Calu3 (cell line): ENCODE data around the gene MYADML2. TPM values are rescaled to one million over a fixed set of nuclear protein-coding genes. Genes with fewer than 3 reads are reported as not detected.

Experiments
- BruUV-seq: library from RNA; stranded (reverse); fragments of 400-500 nt; replicated peaks from 2 replicates; lab custom pipeline; 2021; lab: Mats Ljungman, UMichigan
- CTCF ChIA-PET: fragments of 300-600 bp; sonication (Branson Sonifier 250); formaldehyde crosslinking; loops from one replicate; lab custom pipeline; 2022; ENCODE audit warnings: antibody characterized with exemption; lab: Charles Lee
- DNase-seq: peaks from one replicate; pipeline ENCODE4 v3.0.0; 2022
- H3K27ac Mint-ChIP-seq: one replicate; pipeline ENCODE4 v1.8.0; 2022; ENCODE audit warnings: mixed read lengths; ENCODE audit not compliant: unreplicated experiment
- H3K27me3 Mint-ChIP-seq: one replicate; pipeline ENCODE4 v1.8.0; 2022; ENCODE audit warnings: mixed read lengths; ENCODE audit not compliant: unreplicated experiment
- H3K36me3 Mint-ChIP-seq: one replicate; pipeline ENCODE4 v1.8.0; 2022; ENCODE audit warnings: mild to moderate bottlenecking, moderate library complexity, mixed read lengths; ENCODE audit not compliant: insufficient read depth, unreplicated experiment
- H3K4me1 Mint-ChIP-seq: one replicate; pipeline ENCODE4 v1.8.0; 2022; ENCODE audit warnings: mild to moderate bottlenecking, low read depth, mixed read lengths; ENCODE audit not compliant: unreplicated experiment
- H3K4me3 Mint-ChIP-seq: one replicate; pipeline ENCODE4 v1.8.0; 2022; ENCODE audit warnings: mild to moderate bottlenecking, low read depth, moderate library complexity, mixed read lengths; ENCODE audit not compliant: unreplicated experiment
- H3K9me3 Mint-ChIP-seq: one replicate; pipeline ENCODE4 v1.8.0; 2022; ENCODE audit warnings: low read depth, mixed read lengths; ENCODE audit not compliant: unreplicated experiment
- intact Hi-C: fragments of 100-400 bp; cut with micrococcal nuclease; formaldehyde crosslinking; loops from one replicate; pipeline ENCODE4 v1.10.0; 2022; ENCODE audit not compliant: unreplicated experiment
- total RNA-seq: library from RNA; stranded (reverse); gene quantifications from 2 replicates; pipeline ENCODE4 v1.2.3, GENCODE V29; 2022
- TF ChIP-seq, protein P1 (sequence below): fragments of 200-600 bp; IDR thresholded peaks from one replicate; pipeline ENCODE4 v1.8.0; 2022; ENCODE audit warnings: antibody characterized with exemption; ENCODE audit not compliant: unreplicated experiment

Gene MYADML2
- total RNA-seq, 1 experiment from 2014 or later, result not detected

DNA sequence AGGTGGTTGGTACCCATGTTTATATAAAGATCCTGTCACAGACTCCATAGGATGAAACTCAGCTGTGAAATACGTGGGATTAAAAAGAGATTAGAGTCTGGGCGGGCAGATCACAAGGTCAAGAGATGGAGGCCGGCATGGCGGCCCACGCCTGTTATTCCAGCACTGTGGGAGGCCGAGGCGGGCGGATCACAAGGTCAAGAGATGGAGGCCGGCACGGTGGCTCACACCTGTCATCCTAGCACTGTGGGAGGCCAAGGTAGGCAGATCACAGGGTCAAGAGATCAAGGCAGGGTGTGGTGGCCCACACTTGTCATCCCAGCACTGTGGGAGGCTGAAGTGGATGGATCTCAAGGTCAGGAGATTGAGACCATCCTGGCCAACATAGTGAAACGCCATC lies 51.6 kb downstream of the MYADML2 start:
- no peaks in the 10 kb centered on the region for H3K9me3 Mint-ChIP-seq
- no peaks in the 10 kb centered on the region for H3K4me1 Mint-ChIP-seq
- H3K36me3 Mint-ChIP-seq, result peaks cover 62% of the 10 kb centered on the region
- H3K27me3 Mint-ChIP-seq, result peaks cover 2% of the 10 kb centered on the region
- CTCF ChIA-PET, result no interaction called here
- TF ChIP-seq, protein P1, sequence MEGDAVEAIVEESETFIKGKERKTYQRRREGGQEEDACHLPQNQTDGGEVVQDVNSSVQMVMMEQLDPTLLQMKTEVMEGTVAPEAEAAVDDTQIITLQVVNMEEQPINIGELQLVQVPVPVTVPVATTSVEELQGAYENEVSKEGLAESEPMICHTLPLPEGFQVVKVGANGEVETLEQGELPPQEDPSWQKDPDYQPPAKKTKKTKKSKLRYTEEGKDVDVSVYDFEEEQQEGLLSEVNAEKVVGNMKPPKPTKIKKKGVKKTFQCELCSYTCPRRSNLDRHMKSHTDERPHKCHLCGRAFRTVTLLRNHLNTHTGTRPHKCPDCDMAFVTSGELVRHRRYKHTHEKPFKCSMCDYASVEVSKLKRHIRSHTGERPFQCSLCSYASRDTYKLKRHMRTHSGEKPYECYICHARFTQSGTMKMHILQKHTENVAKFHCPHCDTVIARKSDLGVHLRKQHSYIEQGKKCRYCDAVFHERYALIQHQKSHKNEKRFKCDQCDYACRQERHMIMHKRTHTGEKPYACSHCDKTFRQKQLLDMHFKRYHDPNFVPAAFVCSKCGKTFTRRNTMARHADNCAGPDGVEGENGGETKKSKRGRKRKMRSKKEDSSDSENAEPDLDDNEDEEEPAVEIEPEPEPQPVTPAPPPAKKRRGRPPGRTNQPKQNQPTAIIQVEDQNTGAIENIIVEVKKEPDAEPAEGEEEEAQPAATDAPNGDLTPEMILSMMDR, result no peak
- BruUV-seq, result no TSS peak
- no peak overlapping the region for H3K4me3 Mint-ChIP-seq
- intact Hi-C loops, result no loop called here
- no peak for DNase-seq
- H3K27ac Mint-ChIP-seq, result no peak overlapping the region

DNA sequence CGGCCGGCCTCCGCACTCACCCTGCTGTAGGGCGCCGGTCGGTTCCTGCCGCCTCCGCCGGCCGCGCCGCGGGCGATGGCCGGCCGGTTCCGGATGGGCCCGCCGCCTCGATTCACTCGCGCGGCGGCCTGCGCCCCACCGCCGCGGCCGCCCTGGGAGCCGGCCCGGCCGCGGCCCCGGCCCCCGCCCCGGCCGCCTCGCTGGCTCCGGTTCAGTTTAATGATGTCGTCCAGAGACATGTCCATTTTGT lies 55.8 kb downstream of the MYADML2 start:
- Mint-ChIP-seq H3K36me3 (peaks cover 90% of the 10 kb centered on the region), H3K9me3 (no peaks in the 10 kb centered on the region), H3K4me3 (peak overlapping the region; percentile 92), H3K4me1 (no peaks in the 10 kb centered on the region), H3K27me3 (no peaks in the 10 kb centered on the region), H3K27ac (peak overlapping the region; percentile 93)
- intact Hi-C loops, result no loop called here
- no TSS peak for BruUV-seq
- TF ChIP-seq, protein P1, result no peak
- DNase-seq, result no peak
- CTCF ChIA-PET, result no interaction called here

DNA sequence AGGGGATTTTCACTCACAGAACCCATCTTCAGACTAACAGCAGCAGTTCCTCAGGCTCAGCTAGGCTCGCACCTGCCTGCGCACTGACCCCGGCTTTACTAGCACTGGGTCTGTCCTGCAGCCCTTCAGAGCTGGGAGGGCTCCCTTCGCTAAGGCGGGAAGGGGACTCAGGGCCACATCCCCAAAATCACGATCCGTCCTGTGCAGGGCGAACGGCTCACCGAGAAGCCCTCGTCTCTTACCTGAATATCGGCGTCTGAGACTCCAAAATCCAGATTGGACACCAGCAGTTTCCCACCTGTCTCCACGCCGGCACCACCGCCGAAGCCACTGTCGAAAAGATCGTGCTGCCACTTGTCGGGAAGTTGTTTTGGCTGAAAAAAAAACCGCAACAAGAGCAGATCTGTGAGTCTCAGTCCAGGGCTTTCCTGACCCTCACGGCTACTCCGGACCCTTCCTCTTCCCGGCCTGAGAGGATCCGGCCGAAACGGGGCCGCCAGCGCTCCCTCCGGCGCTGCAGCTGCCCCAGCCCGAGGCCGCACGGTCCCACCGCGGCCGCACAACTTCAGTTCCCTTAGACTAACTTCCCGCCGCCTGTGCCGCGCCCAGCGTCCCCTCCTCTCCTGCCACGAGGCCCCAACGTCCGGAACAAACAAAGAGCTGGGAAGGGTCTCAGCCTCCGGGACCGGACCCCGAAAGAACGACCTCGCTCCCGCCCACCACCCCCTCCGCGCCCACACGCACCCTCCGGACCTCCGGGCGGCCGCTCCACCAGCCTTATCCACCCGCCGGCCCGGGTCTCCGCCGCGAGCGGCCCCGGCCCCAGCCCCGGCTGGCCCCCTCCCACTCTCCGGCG lies 56.4 kb downstream of the MYADML2 start:
- Mint-ChIP-seq H3K27me3 (no peaks in the 10 kb centered on the region), H3K27ac (peak overlapping the region; percentile 93), H3K36me3 (peaks cover 91% of the 10 kb centered on the region), H3K9me3 (no peaks in the 10 kb centered on the region), H3K4me1 (no peaks in the 10 kb centered on the region), H3K4me3 (peak overlapping the region; percentile 92)
- CTCF ChIA-PET, result no interaction called here
- DNase-seq, result no peak
- no TSS peak for BruUV-seq
- intact Hi-C loops, result no loop called here
- TF ChIP-seq, protein P1, result no peak

Other genes starting within 250 kb of the MYADML2 start
- 94.7 and 101 TPM in 2 replicates for gene MRPL12, start 243.9 kb downstream of the MYADML2 start, total RNA-seq
- gene SLC25A10, start 234.9 kb downstream of the MYADML2 start, total RNA-seq, result 66.5 and 72.3 TPM in 2 replicates
- gene GCGR, start 143.1 kb downstream of the MYADML2 start, total RNA-seq, result 0.78 TPM in 1 of 2 replicates, not detected in the other
- gene MCRIP1, start 113.9 kb downstream of the MYADML2 start, total RNA-seq, result 37.3 and 38.5 TPM in 2 replicates
- gene PPP1R27, start 112.2 kb downstream of the MYADML2 start, total RNA-seq, result not detected in 2 replicates
- 750 and 777 TPM in 2 replicates for gene P4HB, start 86.7 kb downstream of the MYADML2 start, total RNA-seq
- 273 and 288 TPM in 2 replicates for gene ARHGDIA, start 75.9 kb downstream of the MYADML2 start, total RNA-seq
- 118 and 122 TPM in 2 replicates for gene ALYREF, start 55.6 kb downstream of the MYADML2 start, total RNA-seq
- 110 and 113 TPM in 2 replicates for gene ANAPC11, start 55.5 kb downstream of the MYADML2 start, total RNA-seq
- 0.27 and 0.47 TPM in 2 replicates for gene NPB, start 45.0 kb downstream of the MYADML2 start, total RNA-seq
- gene PCYT2, start 35.8 kb downstream of the MYADML2 start, total RNA-seq, result 58.4 and 60.9 TPM in 2 replicates
- gene SIRT7, start 29.1 kb downstream of the MYADML2 start, total RNA-seq, result 50.3 and 56.0 TPM in 2 replicates
- 36.1 and 37.9 TPM in 2 replicates for gene MAFG, start 19.5 kb downstream of the MYADML2 start, total RNA-seq
- gene PYCR1, start 9.9 kb downstream of the MYADML2 start, total RNA-seq, result 102 and 105 TPM in 2 replicates
- gene NOTUM, start 14.0 kb upstream of the MYADML2 start, total RNA-seq, result not detected in 2 replicates
- 37.7 and 43.5 TPM in 2 replicates for gene ASPSCR1, start 30.4 kb upstream of the MYADML2 start, total RNA-seq
- gene CENPX, start 75.6 kb upstream of the MYADML2 start, total RNA-seq, result 84.4 and 86.9 TPM in 2 replicates
- gene LRRC45, start 76.1 kb upstream of the MYADML2 start, total RNA-seq, result 31.2 and 32.6 TPM in 2 replicates
- 8.0 and 9.3 TPM in 2 replicates for gene RAC3, start 84.4 kb upstream of the MYADML2 start, total RNA-seq
- 87.8 and 95.3 TPM in 2 replicates for gene DCXR, start 90.5 kb upstream of the MYADML2 start, total RNA-seq
- gene RFNG, start 104.6 kb upstream of the MYADML2 start, total RNA-seq, result 26.4 and 33.5 TPM in 2 replicates
- gene GPS1, start 104.7 kb upstream of the MYADML2 start, total RNA-seq, result 114 and 115 TPM in 2 replicates
- 132 and 146 TPM in 2 replicates for gene DUS1L, start 118.6 kb upstream of the MYADML2 start, total RNA-seq
- 346 and 372 TPM in 2 replicates for gene FASN, start 151.0 kb upstream of the MYADML2 start, total RNA-seq